ENCODE results near the gene FBXL16. TPM values are rescaled to one million over a fixed set of nuclear protein-coding genes. Genes with fewer than 3 reads are reported as not detected.
A peak's percentile ranks its signal among the peaks of the same experiment; 100 is the strongest.

Gene FBXL16
- total and polyA plus RNA-seq, 9 of the 15 experiments (the other 6 are each of a cell fraction or from before 2014, with no cell fraction given): 0.21 to 8.2 (median 1.7) TPM

GRCh38 chr16:719815-720446 lies 14.3 kb upstream of the FBXL16 start:
- BruUV-seq (replicated peaks): TSS peak; percentile 86
- intact Hi-C loops (cut with micrococcal nuclease): no loop called here
- no peaks in the 10 kb centered on the region for H3K27me3 ChIP-seq (ENCODE audit: control insufficient read depth in 2 of 2, insufficient read depth in 2 of 2, low read length in 2 of 2)
- DNase-seq (ENCODE audit: extremely low read depth in 1 of 4, low spot score in 3 of 4) (peak in 2 of 4 experiments; percentile 66 to 79), FAIRE-seq (no peak), ATAC-seq (peak; percentile 27)
- POLR2A ChIA-PET: interaction anchor here (0.5 to 2.3 kb wide), 11 partner anchors 10 to 1090 kb away, joined by 3 to 16 read pairs (median 4); no protein-coding TSS in a partner anchor
- peak overlapping the region; percentile 90 for H3K4me2 ChIP-seq (ENCODE audit: insufficient read depth, low read length)
- no peaks in the 10 kb centered on the region for H3K9me3 ChIP-seq (replicated peaks; ENCODE audit: control insufficient read depth, insufficient read depth, low read depth, low read length)
- 1% methylated on average over 16 of the region's 16 CpGs for WGBS (ENCODE audit: insufficient coverage, low coverage, missing lambda C conversion rate)
- H3K79me2 ChIP-seq (ENCODE audit: control insufficient read depth, insufficient read depth, low read length): peaks cover 54% of the 10 kb centered on the region
- peak overlapping the region; percentile 100 for H3K4me3 ChIP-seq
- H4K20me1 ChIP-seq (replicated peaks; ENCODE audit: control insufficient read depth, insufficient read depth, low read length): no peaks in the 10 kb centered on the region; the same call in 1 of the 2 replicates
- H3K9me1 ChIP-seq (ENCODE audit: control insufficient read depth, insufficient read depth, low read length): peaks cover 3% of the 10 kb centered on the region
- peak overlapping the region; percentile 97 for H3K27ac ChIP-seq (ENCODE audit: extremely low read depth, low read depth, low read length)
- H3K36me3 ChIP-seq (ENCODE audit: control insufficient read depth, insufficient read depth, low read length): peaks cover 31% of the 10 kb centered on the region; the same call in 2 of the 3 replicates
- peak overlapping the region; percentile 91; the same call in 1 of the 2 replicates for H2AFZ ChIP-seq (ENCODE audit: low read depth, low read length)
- peak overlapping the region; percentile 96 to 99 for H3K9ac ChIP-seq (ENCODE audit: insufficient read depth in 1 of 2, low read depth in 2 of 2, low read length in 2 of 2)
- in situ Hi-C loops (cut with MboI): loop anchor here (10.0 kb wide), 1 partner anchor 335 kb away; no protein-coding TSS in a partner anchor
- CTCF ChIA-PET (ENCODE audit: low intra/inter-chr PET ratio): no interaction called here
- peaks cover 17 to 98% of the 10 kb centered on the region in 2 experiments; a peak in 4 of 5 replicates for H3K4me1 ChIP-seq (replicated peaks in 1 of 2; ENCODE audit: control insufficient read depth in 2 of 2, insufficient read depth in 2 of 2, low read length in 2 of 2)
- TF ChIP-seq ZNF384 (IDR thresholded peaks at IDR 0.05; ENCODE audit: low read depth, low read length) (peak; percentile 63), ESRRA (IDR thresholded peaks at IDR 0.05; ENCODE audit: borderline replicate concordance, low read depth) (peak; percentile 77; the same call in 1 of the 2 replicates), SMC3 (conservative IDR thresholded peaks at IDR 0.05; ENCODE audit: insufficient read depth, low read depth, low read length) (0 out of 2 replicates have a peak, but pooled peaks have one; percentile 12), HMGXB4 (CRISPR knock-in tag; IDR thresholded peaks at IDR 0.05) (0 out of 2 replicates have a peak, but pooled peaks have one; percentile 40), RBM39 (optimal IDR thresholded peaks at IDR 0.05; ENCODE audit: low read depth, low read length) (peak; percentile 7), ZNF583 (CRISPR knock-in tag; IDR thresholded peaks at IDR 0.05) (no peak), SIN3A (IDR thresholded peaks at IDR 0.05; ENCODE audit: borderline replicate concordance in 2 of 2, control insufficient read depth in 1 of 2, low read depth in 2 of 2, low read length in 2 of 2) (peak in 1 of 2 experiments; percentile 25; a peak in 1 of 4 replicates), ERF (CRISPR knock-in tag; IDR thresholded peaks at IDR 0.05) (0 out of 2 replicates have a peak, but pooled peaks have one; percentile 23), SAFB (IDR thresholded peaks at IDR 0.05; ENCODE audit: borderline replicate concordance, low read depth, low read length) (peak; percentile 28; the same call in 1 of the 2 replicates), CHD4 (IDR thresholded peaks at IDR 0.05; ENCODE audit: insufficient read depth, insufficient replicate concordance, low read depth, low read length, poor library complexity, severe bottlenecking) (no peak), PCBP2 (IDR thresholded peaks at IDR 0.05; ENCODE audit: low read depth, low read length, poor library complexity, severe bottlenecking) (no peak), CREM (IDR thresholded peaks at IDR 0.05; ENCODE audit: low read depth) (peak; percentile 46), ZNF785 (CRISPR knock-in tag; IDR thresholded peaks at IDR 0.05) (no peak), ZNF133 (CRISPR knock-in tag; IDR thresholded peaks at IDR 0.05) (no peak), TCF3 (CRISPR knock-in tag; IDR thresholded peaks at IDR 0.05) (0 out of 2 replicates have a peak, but pooled peaks have one; percentile 3), CBFA2T3 (IDR thresholded peaks at IDR 0.05) (peak; percentile 30), THAP12 (CRISPR knock-in tag; IDR thresholded peaks at IDR 0.05) (peak; percentile 43; the same call in 1 of the 2 replicates), ZNF3 (CRISPR knock-in tag; IDR thresholded peaks at IDR 0.05) (no peak), SUPT5H (IDR thresholded peaks at IDR 0.05) (0 out of 2 replicates have a peak, but pooled peaks have one; percentile 9)

All from K562 (cell line).